Frontal cortex (tissue), 4 donors: ENCODE data around the gene MPRIP. TPM values are rescaled to one million over a fixed set of nuclear protein-coding genes. Genes with fewer than 3 reads are reported as not detected.

Experiments
- DNase-seq, 2 donors: peaks; one replicate each; pipeline ENCODE4 v3.0.0; 2012; ENCODE audit warnings: low spot score in 2 of 2
- FAIRE-seq: peaks from 2 replicates; lab custom pipeline; 2012; peaks lifted over from hg19 to GRCh38; lab: Jason Lieb, UNC
- small RNA-seq: library from RNA; depleted of rRNA; stranded (forward); fragments of <200 nt; gene quantifications from one replicate; pipeline ENCODE3, GENCODE V24; 2014
- total RNA-seq: library from RNA; depleted of rRNA; stranded (reverse); fragments of >200 nt; gene quantifications from one replicate; pipeline ENCODE4 v1.2.3, GENCODE V29; 2014
- donor health status: control.
- donor health status: control.
- donor health status: control.

The MPRIP gene
- total RNA-seq, 1 donor from 2014 or later, result 131 TPM

DNA sequence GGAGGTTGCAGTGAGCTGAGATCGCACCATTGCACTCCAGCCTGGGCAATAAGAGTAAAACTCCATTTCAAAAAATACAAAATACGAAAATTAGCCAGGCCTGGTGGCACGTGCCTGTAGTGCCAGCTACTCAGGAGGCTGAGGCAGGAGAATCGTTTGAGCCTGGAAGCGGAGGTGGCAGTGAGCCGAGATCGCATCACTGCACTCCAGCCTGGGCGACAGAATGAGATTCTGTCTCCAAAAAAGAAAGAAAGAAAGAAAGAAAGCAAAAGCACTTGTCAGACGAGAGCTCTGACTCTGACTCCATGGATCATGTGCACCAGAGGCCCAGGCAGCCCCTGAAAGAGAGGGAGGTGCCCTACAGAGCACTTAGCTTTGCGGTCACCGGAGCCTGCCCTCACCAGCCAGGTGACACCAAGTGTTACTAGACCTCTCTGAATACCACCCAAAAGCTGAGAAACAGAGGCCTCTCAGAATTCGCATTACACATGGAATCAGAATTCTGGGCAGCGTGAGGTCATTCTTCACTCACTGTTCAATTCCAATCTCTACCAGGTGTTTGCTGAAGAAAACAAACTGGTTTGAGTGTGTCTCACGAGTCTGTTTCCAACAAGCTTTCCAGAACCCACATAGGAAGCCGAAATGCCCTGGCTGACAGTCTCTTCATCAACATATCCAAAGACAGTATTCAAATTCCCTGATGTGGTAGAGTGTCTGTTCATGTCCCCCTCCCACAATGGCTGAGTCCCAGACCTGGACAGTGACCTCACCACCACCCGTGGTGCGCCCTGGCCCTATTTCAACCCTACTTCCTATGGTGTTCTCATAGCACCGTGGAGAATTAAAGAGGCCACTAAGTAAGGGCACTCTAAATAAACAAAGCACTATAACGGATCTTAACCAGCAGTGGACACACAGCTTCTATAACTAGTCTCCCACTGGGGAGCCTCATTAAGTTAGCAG lies 193.2 kb downstream of the MPRIP start:
- no peak for DNase-seq

DNA sequence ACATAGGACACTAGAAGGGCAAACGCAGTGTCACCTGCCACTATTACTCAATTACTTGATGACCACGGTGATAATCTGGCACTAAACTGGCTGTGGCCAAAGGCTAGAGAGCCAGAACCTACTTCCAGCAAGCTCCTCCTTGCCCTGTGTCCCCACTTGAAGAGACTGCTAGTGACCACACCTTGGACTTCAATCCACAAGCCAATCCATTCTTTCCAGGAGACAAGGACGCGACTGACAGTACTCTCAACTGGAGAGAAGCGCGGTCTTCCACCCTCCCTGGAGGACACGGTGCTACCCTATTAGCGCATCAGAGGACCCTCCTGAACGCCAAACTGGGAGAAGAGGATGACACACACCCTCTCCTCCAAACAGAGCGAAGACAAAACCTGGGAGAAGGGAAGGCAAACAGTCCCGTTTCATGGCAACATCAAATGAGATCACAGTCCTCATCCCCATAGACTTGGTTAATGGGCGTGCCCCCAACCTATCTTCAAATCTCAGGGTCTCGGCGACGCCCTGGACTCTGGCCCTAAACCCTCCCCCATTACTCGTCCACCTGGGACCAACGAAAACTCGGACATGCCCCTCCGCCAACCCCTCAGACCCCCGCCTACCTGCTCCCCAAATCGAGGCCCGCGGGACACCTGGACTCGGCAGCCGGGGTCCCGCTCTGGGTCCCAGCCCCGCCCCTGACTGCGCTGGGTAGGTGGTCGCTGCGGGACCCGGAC lies 194.2 kb downstream of the MPRIP start:
- no peak for DNase-seq
- no peak for FAIRE-seq

More for the DNA sequence above, 193.2 kb downstream of the MPRIP start:
- no peak for FAIRE-seq

DNA sequence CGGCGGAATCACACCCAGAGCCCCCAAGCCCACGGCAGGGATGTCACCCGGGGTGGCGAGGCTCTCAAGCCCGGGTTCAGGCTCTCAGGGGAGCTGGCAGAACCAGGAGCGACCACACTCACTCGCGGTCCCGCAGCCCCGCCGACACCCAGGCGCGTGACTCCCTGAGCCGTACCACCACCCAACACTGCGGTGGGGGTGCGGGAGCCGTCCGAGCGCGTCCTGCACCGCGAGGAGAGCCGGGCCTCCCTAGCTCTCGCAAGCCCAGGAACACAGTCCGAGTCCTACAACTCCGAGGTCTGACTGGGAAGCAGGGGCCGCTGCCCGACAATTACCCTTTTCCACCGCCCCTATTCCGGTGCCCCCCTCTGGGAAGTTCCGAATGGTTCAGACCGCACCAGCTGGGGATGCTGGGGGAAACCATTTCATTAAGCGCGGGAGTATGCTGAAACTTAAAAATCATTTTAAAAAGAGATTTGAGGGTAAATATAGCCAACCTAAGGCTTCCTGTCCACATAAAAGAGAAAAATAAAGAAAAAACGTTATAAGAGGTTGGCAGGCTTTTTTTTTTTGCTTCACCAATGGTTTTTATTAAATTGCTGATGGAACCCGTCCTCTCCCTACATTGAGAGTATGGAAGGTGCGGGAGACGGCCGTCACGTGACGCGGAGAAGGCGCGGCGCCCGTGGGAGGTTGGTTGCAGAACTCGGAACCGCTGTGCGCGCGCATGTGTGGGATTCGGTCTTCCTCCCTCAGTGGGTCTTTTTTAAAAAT lies 195.0 kb downstream of the MPRIP start, which contains the start of gene FLCN:
Gene FLCN, minus strand, starts transcription at position 143 of the 774 bp plus-strand sequence. CDS start 9,031 bp downstream, outside the sequence.
- FAIRE-seq (no peak), DNase-seq (peak; percentile 84 to 85)

DNA sequence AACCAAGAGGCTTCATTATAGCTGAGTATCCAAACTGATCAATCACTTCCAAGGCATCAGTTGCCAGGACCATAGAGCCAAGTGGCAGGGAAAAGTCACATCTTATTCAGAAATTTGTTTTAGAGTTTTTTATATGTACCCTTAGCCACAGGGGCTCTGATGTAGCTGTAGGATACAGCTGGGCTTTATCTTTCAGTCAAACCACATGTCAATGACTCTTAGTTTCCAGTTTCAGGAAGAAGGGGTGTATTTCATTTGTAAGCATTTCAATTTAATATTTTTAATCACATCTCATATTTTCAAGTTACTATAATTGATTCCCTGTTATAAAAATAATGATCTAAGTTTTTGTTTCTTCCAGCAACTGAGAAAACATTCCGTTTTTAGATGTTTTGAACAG lies 197.6 kb downstream of the MPRIP start:
- FAIRE-seq (no peak), DNase-seq (no peak)

DNA sequence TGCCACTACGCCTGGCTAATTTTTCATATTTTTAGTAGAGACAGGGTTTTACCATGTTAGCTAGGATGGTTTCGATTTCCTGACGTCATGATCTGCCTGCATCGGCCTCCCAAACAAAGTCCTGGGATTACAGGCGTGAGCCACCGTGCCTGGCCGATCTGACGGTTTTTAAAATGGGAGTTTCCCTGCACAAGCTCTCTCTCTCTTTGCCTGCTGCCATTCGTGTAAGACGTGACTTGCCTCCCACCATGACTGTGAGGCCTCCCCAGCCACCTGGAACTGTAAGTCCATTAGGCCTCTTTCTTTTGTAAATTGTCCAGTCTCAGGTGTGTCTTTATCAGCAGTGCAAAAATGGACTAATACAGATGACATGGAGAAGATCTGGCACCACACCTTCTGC lies 199.4 kb downstream of the MPRIP start:
- DNase-seq (no peak), FAIRE-seq (no peak)

DNA sequence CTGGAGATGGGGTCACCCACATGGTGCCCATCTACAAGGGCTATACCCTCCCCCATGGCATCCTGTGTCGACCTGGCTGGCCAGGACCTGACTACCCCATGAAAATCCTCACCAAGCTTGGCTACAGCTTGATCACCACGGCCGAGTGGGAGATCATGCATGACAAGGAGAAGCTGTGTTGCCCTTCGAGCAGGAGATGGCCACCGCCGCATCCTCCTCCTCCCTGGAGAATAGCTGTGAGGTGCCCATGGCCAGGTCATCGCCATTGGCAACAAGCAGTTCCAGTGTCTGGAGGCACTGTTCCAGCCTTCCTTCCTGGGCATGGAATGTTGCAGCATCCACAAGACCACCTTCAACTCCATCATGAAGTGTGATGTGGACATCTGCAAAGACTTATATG lies 200.0 kb downstream of the MPRIP start:
- FAIRE-seq (no peak), DNase-seq (no peak)

Small RNA genes lying within 50 kb of the gene (small RNA-seq; reads per million reads assigned to genes)
- not detected for gene RNU6-767P

Other genes with a start within 250 kb of the MPRIP start
- not detected for gene TNFRSF13B, start 70.3 kb upstream of the MPRIP start, total RNA-seq
- 8.6 TPM for gene PLD6, start 163.9 kb downstream of the MPRIP start, total RNA-seq
- 31.4 TPM for gene FLCN, start 194.7 kb downstream of the MPRIP start, total RNA-seq
- 119 TPM for gene COPS3, start 238.8 kb downstream of the MPRIP start, total RNA-seq